OCI-LY3 (cell line): Measurements from ENCODE around the gene RPL38.

Experiments used
- CTCF ChIP-seq: fragments of 200-600, 300-600 bp; sonication (generic); IDR thresholded peaks from 2 replicates; pipeline ENCODE4 v1.5.1; 2014; ENCODE audit warnings: antibody characterized with exemption, low read length, low read depth
- EZH2phosphoT487 ChIP-seq: fragments of 200-600 bp; shearing (Covaris generic); IDR thresholded peaks from 2 replicates; pipeline ENCODE4 v1.6.1; 2018; ENCODE audit warnings: antibody characterized with exemption, mixed run types, low read depth

GRCh38 chr17:74250324-74250995, 47.0 kb downstream of the RPL38 start:
- TF ChIP-seq CTCF, result no peak
- TF ChIP-seq EZH2phosphoT487, result no peak
